Activated naive CD4-positive, alpha-beta T cell treated with anti-CD3 and anti-CD28 coated beads, Interleukin-2, amount 50 U/mL, for 72 hours (primary cell): ENCODE measurements around the gene PMF1. TPM values are rescaled to one million over a fixed set of nuclear protein-coding genes. Genes with fewer than 3 reads are reported as not detected.

Experiments
- ATAC-seq, 2 donors: fragments of 150-1000 bp; cut with Tn5 transposase; 2 replicates each; pipeline ENCODE4 v1.10.0; 2021; ENCODE audit warnings: mild to moderate bottlenecking in 2 of 2, moderate library complexity in 2 of 2
- DNase-seq, 2 donors: peaks; one replicate each; pipeline ENCODE4 v3.0.0; 2021 to 2022; ENCODE audit warnings: low spot score in 2 of 2
- H3K27ac Mint-ChIP-seq, 2 donors: one replicate each; pipeline ENCODE4 v1.8.0; 2022; ENCODE audit warnings: mild to moderate bottlenecking in 2 of 2, mixed read lengths in 2 of 2
- H3K36me3 Mint-ChIP-seq, 2 donors: one replicate each; pipeline ENCODE4 v1.8.0; 2022; ENCODE audit warnings: mixed read lengths in 2 of 2
- H3K9me3 Mint-ChIP-seq, 2 donors: one replicate each; pipeline ENCODE4 v1.8.0; 2022; ENCODE audit warnings: mixed read lengths in 2 of 2
- total RNA-seq, 2 donors: library from RNA; stranded (reverse); gene quantifications; one replicate each; pipeline ENCODE4 v1.2.3, GENCODE V29; 2022

Gene PMF1
- total RNA-seq, 2 donors from 2014 or later, result 120 to 156 TPM

DNA sequence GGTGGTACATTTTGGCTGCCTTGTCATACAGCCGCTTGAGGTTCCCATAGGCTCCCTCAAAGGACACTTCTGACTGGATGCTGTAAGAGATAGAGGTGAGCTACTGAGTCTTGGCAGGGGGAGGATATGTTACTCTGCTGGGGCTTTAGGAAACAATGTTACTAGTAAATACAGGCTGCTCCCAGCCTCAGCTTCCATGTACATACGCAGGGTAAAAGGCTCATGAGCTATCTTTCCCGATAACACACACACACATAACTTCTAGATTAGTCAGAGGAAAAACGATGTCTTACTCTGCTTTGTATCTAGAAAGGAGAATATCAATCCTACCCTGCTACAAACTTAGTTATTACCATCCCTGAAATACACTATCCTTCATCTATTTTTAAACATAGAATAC is 55.5 kb downstream of the PMF1 start:
- no peak for DNase-seq
- H3K27ac Mint-ChIP-seq, result no peak overlapping the region
- H3K36me3 Mint-ChIP-seq, result peaks cover 27 to 51% of the 10 kb centered on the region in 2 donors
- ATAC-seq, result no peak
- H3K9me3 Mint-ChIP-seq, result no peaks in the 10 kb centered on the region

- H3K36me3 Mint-ChIP-seq, result peaks cover 23 to 44% of the 10 kb centered on the region in 2 donors
These were observed 57.5 kb downstream of the PMF1 start for GRCh38 chr1:156270314-156270713.

DNA sequence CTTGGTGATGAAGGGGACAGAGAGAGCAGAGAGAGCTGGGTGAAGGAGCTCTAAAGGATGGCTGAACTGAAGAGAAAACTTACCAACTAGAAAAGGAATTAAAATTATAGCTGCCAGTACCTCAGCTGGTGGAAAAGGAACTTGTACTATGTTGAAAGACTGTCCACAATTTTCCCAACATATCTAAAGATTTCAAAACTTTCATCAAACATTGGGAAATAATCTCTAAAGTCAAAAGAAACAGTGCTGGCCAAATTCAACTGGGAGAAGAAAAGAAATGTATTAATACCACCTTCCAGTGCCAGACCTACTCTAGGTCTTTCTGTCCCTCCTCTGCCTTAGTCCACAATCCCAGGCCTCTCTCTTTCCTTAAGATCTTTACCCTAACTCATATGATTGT is 63.7 kb downstream of the PMF1 start:
- Mint-ChIP-seq H3K9me3 (no peaks in the 10 kb centered on the region), H3K27ac (no peak overlapping the region), H3K36me3 (peaks cover 35 to 42% of the 10 kb centered on the region in 2 donors)
- ATAC-seq, result no peak
- DNase-seq, result no peak

More at GRCh38 chr1:156270314-156270713, 57.5 kb downstream of the PMF1 start:
- Mint-ChIP-seq H3K9me3 (no peaks in the 10 kb centered on the region), H3K27ac (peak overlapping the region in 1 of 2 donors; percentile 36)
- ATAC-seq (no peak), DNase-seq (no peak)

GRCh38 chr1:156276966-156277381 is 64.2 kb downstream of the PMF1 start:
- DNase-seq (no peak), ATAC-seq (no peak)
- Mint-ChIP-seq H3K36me3 (peaks cover 39 to 46% of the 10 kb centered on the region in 2 donors), H3K9me3 (no peaks in the 10 kb centered on the region), H3K27ac (peak overlapping the region; percentile 21 to 83)

- Mint-ChIP-seq H3K27ac (peak overlapping the region in 1 of 2 donors; percentile 34), H3K36me3 (peaks cover 37 to 52% of the 10 kb centered on the region in 2 donors), H3K9me3 (no peaks in the 10 kb centered on the region)
- ATAC-seq (no peak), DNase-seq (no peak)
These were observed 67.0 kb downstream of the PMF1 start for GRCh38 chr1:156279837-156280236.

DNA sequence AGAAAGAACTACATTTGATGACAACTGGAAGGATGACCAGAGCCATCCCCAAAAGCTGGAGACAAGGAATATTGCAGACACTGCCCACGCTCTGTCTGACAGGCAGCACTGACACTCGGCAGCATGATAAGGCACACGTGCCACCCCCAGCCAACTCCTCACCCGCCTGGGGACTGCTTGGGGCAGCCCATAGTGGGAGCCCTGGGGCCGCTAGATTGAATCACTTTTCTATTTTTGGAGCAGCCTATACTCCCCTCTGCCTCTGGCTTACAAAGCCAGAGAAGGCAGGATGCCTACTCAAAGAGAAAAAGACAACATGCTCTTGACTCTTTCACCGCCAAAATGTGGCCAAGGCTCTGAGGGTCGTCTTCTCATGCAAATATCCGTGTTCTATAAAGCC is 68.5 kb downstream of the PMF1 start:
- no peaks in the 10 kb centered on the region for H3K9me3 Mint-ChIP-seq
- H3K27ac Mint-ChIP-seq, result peak overlapping the region; percentile 95 to 97
- H3K36me3 Mint-ChIP-seq, result peaks cover 37 to 52% of the 10 kb centered on the region in 2 donors
- DNase-seq (peak; percentile 54 to 72), ATAC-seq (peak; percentile 47 to 70)

DNA sequence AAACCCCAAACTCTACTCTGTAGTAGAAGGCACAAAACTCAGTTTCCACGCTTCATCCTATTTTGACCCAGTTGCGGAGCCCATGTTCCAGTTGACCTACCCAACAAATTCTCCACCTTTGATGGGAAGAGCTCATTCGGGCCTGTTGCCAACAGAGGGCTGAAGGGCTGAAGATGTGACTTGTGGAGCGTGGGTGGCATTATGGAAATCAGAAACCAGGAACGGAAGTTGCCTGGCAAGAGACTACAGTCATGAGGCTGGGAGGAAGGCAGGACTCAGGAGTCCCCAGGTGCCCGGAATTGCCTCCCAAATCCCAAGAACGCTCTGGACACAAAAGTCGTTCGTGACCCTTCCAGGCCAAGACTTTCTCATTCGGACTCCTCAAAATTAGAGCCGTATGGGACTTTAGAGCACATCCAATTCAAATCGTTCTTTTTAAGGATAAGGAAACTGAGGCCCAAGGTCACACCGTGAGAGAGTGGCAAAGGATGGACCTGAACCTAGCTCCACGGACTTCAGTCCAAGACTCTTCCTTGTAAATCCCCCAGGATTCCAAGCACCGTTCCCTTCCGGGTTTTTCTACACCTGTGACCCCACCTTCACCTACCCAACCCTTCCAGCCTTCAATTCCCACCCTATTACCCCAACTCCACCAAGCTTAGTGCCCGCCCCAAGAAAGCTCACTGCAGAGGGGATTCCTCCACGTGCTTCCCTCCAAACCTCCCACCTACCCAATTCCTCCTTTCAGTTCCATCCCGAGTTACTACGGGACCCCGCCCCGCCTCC is 69.1 kb downstream of the PMF1 start:
- Mint-ChIP-seq H3K36me3 (peaks cover 32 to 52% of the 10 kb centered on the region in 2 donors), H3K27ac (peak overlapping the region; percentile 95 to 97), H3K9me3 (no peaks in the 10 kb centered on the region)
- ATAC-seq, result peak in 1 of 2 donors; percentile 16
- DNase-seq, result peak; percentile 20 to 62

- H3K36me3 Mint-ChIP-seq, result peaks cover 25 to 45% of the 10 kb centered on the region in 2 donors
These were observed 69.8 kb downstream of the PMF1 start, which contains the start of gene SMG5 for GRCh38 chr1:156282479-156283222. Gene SMG5 (minus strand): TSS chr1:156282825. CDS start chr1:156282680, 145 bp downstream.

DNA sequence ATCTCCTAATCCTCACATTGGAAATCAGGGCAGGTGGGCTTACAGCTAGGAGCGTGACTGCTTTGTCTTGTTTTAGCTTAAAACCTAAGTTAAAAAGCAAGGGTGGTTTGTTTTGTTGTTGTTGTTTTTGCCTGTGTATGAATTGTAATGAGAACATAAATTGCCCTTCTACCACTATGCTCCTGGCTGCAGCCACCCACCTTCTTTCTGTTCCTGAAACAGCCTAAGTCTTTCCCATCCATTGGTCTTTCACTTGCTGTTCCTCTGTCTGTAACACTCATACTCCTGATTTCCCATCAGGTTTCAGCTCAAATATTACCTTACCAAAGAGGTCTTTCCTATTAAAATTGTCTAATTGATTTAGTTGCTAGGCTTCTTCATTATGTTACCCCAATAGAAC is 70.7 kb downstream of the PMF1 start:
- no peak for DNase-seq
- no peak for ATAC-seq
- H3K36me3 Mint-ChIP-seq, result peaks cover 21 to 36% of the 10 kb centered on the region in 2 donors
- H3K27ac Mint-ChIP-seq, result peak overlapping the region; percentile 97 to 98
- no peaks in the 10 kb centered on the region for H3K9me3 Mint-ChIP-seq

More at GRCh38 chr1:156282479-156283222, 69.8 kb downstream of the PMF1 start, which contains the start of gene SMG5:
- Mint-ChIP-seq H3K27ac (peak within 1 kb of the TSS; percentile 97 to 98), H3K9me3 (no peaks in the 10 kb centered on the region)
- ATAC-seq, result peak; percentile 92 to 93
- peak; percentile 95 to 97 for DNase-seq

DNA sequence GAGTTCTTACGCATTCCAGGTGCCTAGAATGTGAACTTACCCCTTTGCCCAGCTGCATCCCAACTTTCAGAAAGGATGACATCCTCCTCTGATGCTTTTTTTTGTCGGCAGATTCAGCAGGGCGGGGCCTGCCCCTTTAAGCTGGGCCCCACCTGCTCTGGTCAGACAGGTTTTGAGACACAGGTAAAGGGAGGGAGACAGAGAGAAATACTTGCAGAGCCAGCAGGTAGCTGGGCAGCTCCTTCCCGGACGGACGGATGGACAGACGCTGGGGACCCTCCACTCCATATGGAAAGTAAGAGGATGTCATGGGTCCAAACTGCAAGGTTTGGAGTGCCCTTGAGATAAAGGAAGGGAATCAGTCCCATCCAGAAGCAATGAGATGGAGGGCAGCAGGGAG is 71.3 kb downstream of the PMF1 start, which contains the start of gene TMEM79:
TSS of gene TMEM79 (plus strand) at position 214 of the 400 bp plus-strand sequence. CDS start 902 bp downstream, outside the sequence.
- peak within 1 kb of the TSS; percentile 97 to 98 for H3K27ac Mint-ChIP-seq
- no peaks in the 10 kb centered on the region for H3K9me3 Mint-ChIP-seq
- DNase-seq, result no peak
- peaks cover 21 to 35% of the 10 kb centered on the region in 2 donors for H3K36me3 Mint-ChIP-seq
- ATAC-seq, result no peak

GRCh38 chr1:156284757-156285156 is 72.0 kb downstream of the PMF1 start:
- Mint-ChIP-seq H3K27ac (no peak overlapping the region), H3K9me3 (no peaks in the 10 kb centered on the region), H3K36me3 (peaks cover 21 to 34% of the 10 kb centered on the region in 2 donors)
- ATAC-seq (no peak), DNase-seq (no peak)

- no peak for ATAC-seq
- H3K27ac Mint-ChIP-seq, result no peak overlapping the region
These were observed 72.6 kb downstream of the PMF1 start for GRCh38 chr1:156285437-156285836.

GRCh38 chr1:156286061-156286460 is 73.3 kb downstream of the PMF1 start:
- no peak for ATAC-seq
- H3K9me3 Mint-ChIP-seq, result no peaks in the 10 kb centered on the region
- DNase-seq, result no peak
- peak overlapping the region in 1 of 2 donors; percentile 36 for H3K27ac Mint-ChIP-seq
- peaks cover 21 to 28% of the 10 kb centered on the region in 2 donors for H3K36me3 Mint-ChIP-seq

More at GRCh38 chr1:156285437-156285836, 72.6 kb downstream of the PMF1 start:
- Mint-ChIP-seq H3K9me3 (no peaks in the 10 kb centered on the region), H3K36me3 (peaks cover 21 to 30% of the 10 kb centered on the region in 2 donors)
- DNase-seq, result no peak

Other genes with a start within 250 kb of the PMF1 start
- gene ARHGEF2, start 234.5 kb upstream of the PMF1 start, total RNA-seq, result 100 to 1,000 TPM; 131 to 238 TPM
- gene SSR2, start 192.1 kb upstream of the PMF1 start, total RNA-seq, result 100 to 1,000 TPM; 178 TPM
- gene UBQLN4, start 159.2 kb upstream of the PMF1 start, total RNA-seq, result 10 to 100 TPM; 31.3 to 32.2 TPM
- gene LAMTOR2, start 158.2 kb upstream of the PMF1 start, total RNA-seq, result 10 to 100 TPM; 36.0 to 51.7 TPM
- under 1 TPM; 0.36 to 0.89 TPM for gene RAB25, start 151.8 kb upstream of the PMF1 start, total RNA-seq
- gene MEX3A, start 130.5 kb upstream of the PMF1 start, total RNA-seq, result under 1 TPM; 0.16 to 0.49 TPM
- gene LMNA, start 98.3 kb upstream of the PMF1 start, total RNA-seq, result 100 to 1,000 TPM; 116 to 147 TPM
- 10 to 100 TPM; 10.5 to 36.2 TPM for gene SEMA4A, start 59.4 kb upstream of the PMF1 start, total RNA-seq
- gene SLC25A44, start 18.9 kb upstream of the PMF1 start, total RNA-seq, result 10 to 100 TPM; 79.1 to 82.1 TPM
- gene BGLAP, start 29.2 kb downstream of the PMF1 start, total RNA-seq, result 1 to 10 TPM; 4.3 to 9.7 TPM
- gene PAQR6, start 35.0 kb downstream of the PMF1 start, total RNA-seq, result 1 to 10 TPM; 9.3 to 9.5 TPM
- 100 to 1,000 TPM in 1 of 2 donors, 10 to 100 TPM in 1; 80.4 to 115 TPM for gene SMG5, start 69.8 kb downstream of the PMF1 start, total RNA-seq
- 10 to 100 TPM; 11.0 to 24.4 TPM for gene TMEM79, start 71.3 kb downstream of the PMF1 start, total RNA-seq
- gene GLMP, start 82.7 kb downstream of the PMF1 start, total RNA-seq, result 10 to 100 TPM; 16.2 to 25.9 TPM
- not detected for gene VHLL, start 86.3 kb downstream of the PMF1 start, total RNA-seq
- gene CCT3, start 125.3 kb downstream of the PMF1 start, total RNA-seq, result 100 to 1,000 TPM; 229 to 347 TPM
- under 1 TPM in 1 of 2 donors, not detected in 1; 0.76 TPM for gene TSACC, start 125.5 kb downstream of the PMF1 start, total RNA-seq
- not detected for gene RHBG, start 156.2 kb downstream of the PMF1 start, total RNA-seq